ENCODE results near the gene FRMD4A. TPM values are rescaled to one million over a fixed set of nuclear protein-coding genes. Genes with fewer than 3 reads are reported as not detected.

Gene FRMD4A
- total and polyA plus RNA-seq, 7 donors: 3.0 to 27.8 (median 14.4) TPM

DNA sequence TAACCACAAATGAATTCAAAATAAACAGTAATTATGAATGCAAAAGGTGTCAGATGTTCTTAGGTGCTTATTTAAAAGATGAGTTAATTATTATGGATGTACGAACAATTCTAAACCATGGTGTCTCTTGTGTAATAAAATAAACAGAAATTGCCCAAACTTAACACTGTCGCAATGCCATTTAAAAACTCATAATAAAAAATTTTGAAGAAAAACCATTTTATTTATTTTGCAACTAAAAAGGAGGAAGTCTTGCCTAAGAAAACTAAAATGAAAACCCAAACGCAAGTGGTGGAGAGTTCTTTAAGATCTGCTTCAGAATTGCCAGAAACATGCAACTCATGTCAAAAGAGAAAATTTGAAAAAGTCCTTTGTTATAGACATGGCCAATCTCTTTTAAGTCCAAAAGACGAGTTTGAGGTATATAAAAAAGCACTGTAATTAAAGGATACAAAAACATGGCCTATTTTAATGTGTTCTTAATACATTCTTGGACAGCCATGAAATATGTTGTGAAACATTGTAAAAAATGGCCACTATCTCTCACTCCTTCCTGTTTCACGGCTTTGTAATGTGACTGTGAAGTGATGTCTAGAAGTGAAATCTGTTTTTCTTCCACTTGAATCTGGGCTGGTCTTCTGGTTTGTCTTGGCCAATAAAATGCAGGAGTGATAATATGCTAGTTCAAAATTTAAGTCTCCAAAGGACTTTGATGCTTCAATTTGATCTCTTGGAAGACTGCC is 421.0 kb downstream of the FRMD4A start:
- WGBS, 2 donors: 77 to 79% methylated on average over 5 of the region's 5 CpGs
- Histone ChIP-seq H3K4me1 (no peaks in the 10 kb centered on the region), H3K27ac (no peak overlapping the region), H3K27me3 (no peaks in the 10 kb centered on the region), H3K9me3 (no peaks in the 10 kb centered on the region), H3K4me3 (no peak overlapping the region), H3K36me3 (no peaks in the 10 kb centered on the region)
- TF ChIP-seq POLR2AphosphoS5 (IDR thresholded peaks at IDR 0.05) (no peak), POLR2A (IDR thresholded peaks at IDR 0.05) (no peak), EP300 (IDR thresholded peaks at IDR 0.05) (no peak)
- TF ChIP-seq, protein P1, sequence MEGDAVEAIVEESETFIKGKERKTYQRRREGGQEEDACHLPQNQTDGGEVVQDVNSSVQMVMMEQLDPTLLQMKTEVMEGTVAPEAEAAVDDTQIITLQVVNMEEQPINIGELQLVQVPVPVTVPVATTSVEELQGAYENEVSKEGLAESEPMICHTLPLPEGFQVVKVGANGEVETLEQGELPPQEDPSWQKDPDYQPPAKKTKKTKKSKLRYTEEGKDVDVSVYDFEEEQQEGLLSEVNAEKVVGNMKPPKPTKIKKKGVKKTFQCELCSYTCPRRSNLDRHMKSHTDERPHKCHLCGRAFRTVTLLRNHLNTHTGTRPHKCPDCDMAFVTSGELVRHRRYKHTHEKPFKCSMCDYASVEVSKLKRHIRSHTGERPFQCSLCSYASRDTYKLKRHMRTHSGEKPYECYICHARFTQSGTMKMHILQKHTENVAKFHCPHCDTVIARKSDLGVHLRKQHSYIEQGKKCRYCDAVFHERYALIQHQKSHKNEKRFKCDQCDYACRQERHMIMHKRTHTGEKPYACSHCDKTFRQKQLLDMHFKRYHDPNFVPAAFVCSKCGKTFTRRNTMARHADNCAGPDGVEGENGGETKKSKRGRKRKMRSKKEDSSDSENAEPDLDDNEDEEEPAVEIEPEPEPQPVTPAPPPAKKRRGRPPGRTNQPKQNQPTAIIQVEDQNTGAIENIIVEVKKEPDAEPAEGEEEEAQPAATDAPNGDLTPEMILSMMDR (IDR thresholded peaks at IDR 0.05): no peak
- intact Hi-C loops (cut with DNase I): no loop called here
- DNase-seq: no peak

DNA sequence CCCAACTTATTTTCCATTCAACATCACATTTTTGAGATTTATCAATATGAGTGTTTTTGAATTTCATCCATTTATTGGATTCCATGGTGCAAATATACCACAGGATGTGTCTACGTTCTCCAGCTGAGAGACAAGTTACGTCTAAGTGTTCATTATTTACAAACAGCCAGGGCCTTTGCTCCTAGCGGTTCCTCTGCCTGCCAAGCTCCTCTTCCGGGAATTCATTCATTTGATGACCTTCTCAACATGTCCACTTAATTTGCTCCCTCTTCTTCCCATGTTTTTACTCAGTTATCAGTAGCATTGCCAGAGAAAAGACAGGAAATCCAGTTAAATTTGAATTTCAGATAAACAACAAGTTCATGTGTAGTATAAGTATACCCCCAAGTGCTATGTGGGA is 422.2 kb downstream of the FRMD4A start:
- no peak for DNase-seq
- H3K9me3 ChIP-seq: no peaks in the 10 kb centered on the region
- H3K36me3 ChIP-seq: no peaks in the 10 kb centered on the region
- no peaks in the 10 kb centered on the region for H3K4me1 ChIP-seq
- no peak overlapping the region for H3K4me3 ChIP-seq
- H3K27me3 ChIP-seq: no peaks in the 10 kb centered on the region
- 85 to 86% methylated on average over 4 of the region's 4 CpGs for whole genome bisulfite sequencing, 2 donors
- no peak overlapping the region for H3K27ac ChIP-seq
- intact Hi-C loops (cut with DNase I): no loop called here
- TF ChIP-seq POLR2A (IDR thresholded peaks at IDR 0.05) (no peak), EP300 (IDR thresholded peaks at IDR 0.05) (no peak), POLR2AphosphoS5 (IDR thresholded peaks at IDR 0.05) (no peak)
- TF ChIP-seq, protein P1 (IDR thresholded peaks at IDR 0.05): no peak

DNA sequence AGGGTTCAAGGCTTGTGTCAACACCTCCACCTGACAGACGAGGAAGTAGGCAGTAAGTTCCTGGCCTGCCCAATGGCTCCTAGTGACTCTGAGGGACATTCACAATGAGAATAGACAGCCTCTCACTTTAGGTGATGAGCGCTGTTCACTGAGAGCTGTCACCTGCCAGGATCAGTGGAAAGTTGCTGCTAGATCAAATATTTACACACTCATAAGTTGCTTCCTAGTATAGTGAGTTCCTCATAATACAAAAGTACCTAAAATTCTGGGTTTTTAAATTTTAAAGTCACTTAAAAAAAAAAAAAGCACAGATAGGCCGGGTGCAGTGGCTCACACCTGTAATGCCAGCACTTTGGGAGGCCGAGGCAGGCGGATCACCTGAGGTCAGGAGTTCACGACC is 423.2 kb downstream of the FRMD4A start:
- Histone ChIP-seq H3K27me3 (no peaks in the 10 kb centered on the region), H3K9me3 (no peaks in the 10 kb centered on the region), H3K4me3 (no peak overlapping the region), H3K36me3 (no peaks in the 10 kb centered on the region), H3K27ac (no peak overlapping the region), H3K4me1 (no peaks in the 10 kb centered on the region)
- TF ChIP-seq EP300 (IDR thresholded peaks at IDR 0.05) (no peak), POLR2A (IDR thresholded peaks at IDR 0.05) (no peak), POLR2AphosphoS5 (IDR thresholded peaks at IDR 0.05) (no peak)
- TF ChIP-seq, protein P1 (IDR thresholded peaks at IDR 0.05): no peak
- WGBS, 2 donors: 56 to 74% methylated on average over 6 of the region's 6 CpGs
- intact Hi-C loops (cut with DNase I): no loop called here
- DNase-seq: no peak

DNA sequence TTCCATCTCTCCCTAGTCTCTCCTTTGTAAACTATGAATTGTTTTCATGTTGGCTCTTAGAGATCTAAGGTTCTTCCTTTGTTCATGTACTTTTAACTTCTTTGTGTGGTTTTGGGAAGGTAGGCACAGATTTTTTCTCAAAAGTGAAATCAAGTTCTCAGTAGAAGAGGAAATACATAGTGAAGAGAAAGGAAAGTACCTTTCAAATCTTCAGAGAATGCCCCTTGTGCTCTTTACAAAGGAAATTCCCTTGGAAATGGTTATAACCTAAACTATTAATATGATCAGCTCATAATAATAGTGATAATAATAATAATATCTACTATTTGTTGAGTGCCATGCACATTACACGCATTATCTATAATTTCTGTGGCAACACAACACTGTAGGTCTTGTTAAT is 425.4 kb downstream of the FRMD4A start:
- TF ChIP-seq POLR2A (IDR thresholded peaks at IDR 0.05) (no peak), EP300 (IDR thresholded peaks at IDR 0.05) (no peak), POLR2AphosphoS5 (IDR thresholded peaks at IDR 0.05) (no peak)
- TF ChIP-seq, protein P1 (IDR thresholded peaks at IDR 0.05): no peak
- DNase-seq: no peak
- H3K9me3 ChIP-seq: no peaks in the 10 kb centered on the region
- H3K36me3 ChIP-seq: no peaks in the 10 kb centered on the region
- no peaks in the 10 kb centered on the region for H3K4me1 ChIP-seq
- whole genome bisulfite sequencing, 2 donors: 92 to 94% methylated on average over 1 of the region's 1 CpG
- H3K4me3 ChIP-seq: no peak overlapping the region
- H3K27me3 ChIP-seq: no peaks in the 10 kb centered on the region
- H3K27ac ChIP-seq: no peak overlapping the region
- intact Hi-C loops (cut with DNase I): no loop called here

DNA sequence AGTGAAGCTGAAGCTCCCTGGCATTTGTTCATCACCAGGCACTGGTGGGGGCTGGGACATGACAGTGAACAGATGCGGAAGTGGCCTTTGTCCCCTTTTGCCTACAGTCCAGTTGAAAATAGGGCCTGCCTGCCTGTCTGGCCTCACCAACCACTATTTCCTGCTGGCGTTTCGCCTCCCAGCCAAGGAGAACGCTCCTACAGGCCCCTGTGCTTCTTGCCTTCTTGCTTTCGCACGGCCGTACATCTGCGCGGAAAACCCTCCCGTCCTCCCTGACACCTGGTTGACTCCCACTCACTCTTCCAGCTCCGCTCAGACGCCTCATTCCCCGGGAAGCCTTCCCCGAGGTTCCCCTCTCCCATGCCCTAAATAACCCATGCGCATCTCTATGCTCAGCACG is 426.7 kb downstream of the FRMD4A start:
- no peaks in the 10 kb centered on the region for H3K4me1 ChIP-seq
- no peaks in the 10 kb centered on the region for H3K36me3 ChIP-seq
- no peak overlapping the region for H3K27ac ChIP-seq
- WGBS, 2 donors: 66 to 73% methylated on average over 16 of the region's 16 CpGs
- H3K4me3 ChIP-seq: no peak overlapping the region
- TF ChIP-seq, protein P1 (IDR thresholded peaks at IDR 0.05): no peak
- no peak for TF ChIP-seq POLR2AphosphoS5 (IDR thresholded peaks at IDR 0.05)
- TF ChIP-seq EP300 (IDR thresholded peaks at IDR 0.05): no peak
- TF ChIP-seq POLR2A (IDR thresholded peaks at IDR 0.05): no peak
- H3K9me3 ChIP-seq: no peaks in the 10 kb centered on the region
- intact Hi-C loops (cut with DNase I): no loop called here
- no peak for DNase-seq
- H3K27me3 ChIP-seq: no peaks in the 10 kb centered on the region
